Activated CD4-positive, alpha-beta T cell treated with anti-CD3 and anti-CD28 coated beads, Interleukin-2, amount 10 ng/mL, durations not matched to agents 7 days and 5 days (primary cell): Measurements from ENCODE around the gene FBXO11. TPM values are rescaled to one million over a fixed set of nuclear protein-coding genes. Genes with fewer than 3 reads are reported as not detected.

Experiments used
- CTCF ChIA-PET: fragments of 350-600 bp; sonication (Branson Sonifier 250); formaldehyde crosslinking; loops from one replicate; lab custom pipeline; 2021; ENCODE audit warnings: antibody characterized with exemption; lab: Charles Lee
- POLR2A ChIA-PET: fragments of 350-600 bp; sonication (Branson Sonifier 250); formaldehyde crosslinking; loops from one replicate; lab custom pipeline; 2021; ENCODE audit warnings: antibody characterized with exemption; lab: Charles Lee
- DNase-seq: peaks from one replicate; pipeline ENCODE4 v3.0.0-alpha.2; 2020
- H3K27ac Mint-ChIP-seq: one replicate; pipeline ENCODE4 v1.8.0; 2021; ENCODE audit warnings: mild to moderate bottlenecking, moderate library complexity, mixed read lengths
- H3K27me3 Mint-ChIP-seq: one replicate; pipeline ENCODE4 v1.8.0; 2021; ENCODE audit warnings: mixed read lengths
- H3K36me3 Mint-ChIP-seq: one replicate; pipeline ENCODE4 v1.8.0; 2021; ENCODE audit warnings: low read depth, mixed read lengths
- H3K4me1 Mint-ChIP-seq: one replicate; pipeline ENCODE4 v1.8.0; 2021; ENCODE audit warnings: mixed read lengths
- H3K4me3 Mint-ChIP-seq: one replicate; pipeline ENCODE4 v1.8.0; 2021; ENCODE audit warnings: mild to moderate bottlenecking, moderate library complexity, mixed read lengths
- H3K9me3 Mint-ChIP-seq: one replicate; pipeline ENCODE4 v1.8.0; 2021; ENCODE audit warnings: mixed read lengths
- total RNA-seq, 2 experiments: library from RNA; stranded (reverse); gene quantifications; one replicate each; pipeline ENCODE4 v1.2.3, GENCODE V29; 2021

The FBXO11 gene
- total RNA-seq, 2 experiments from 2014 or later, result 49.3 to 58.5 TPM

GRCh38 chr2:47893771-47894170, 12.5 kb downstream of the FBXO11 start:
- Mint-ChIP-seq H3K36me3 (peaks cover 27% of the 10 kb centered on the region), H3K4me3 (no peak overlapping the region), H3K27ac (no peak overlapping the region), H3K4me1 (peaks cover 57% of the 10 kb centered on the region), H3K27me3 (no peaks in the 10 kb centered on the region), H3K9me3 (no peaks in the 10 kb centered on the region)
- CTCF ChIA-PET, result no interaction called here
- no peak for DNase-seq
- POLR2A ChIA-PET, result no interaction called here

DNA sequence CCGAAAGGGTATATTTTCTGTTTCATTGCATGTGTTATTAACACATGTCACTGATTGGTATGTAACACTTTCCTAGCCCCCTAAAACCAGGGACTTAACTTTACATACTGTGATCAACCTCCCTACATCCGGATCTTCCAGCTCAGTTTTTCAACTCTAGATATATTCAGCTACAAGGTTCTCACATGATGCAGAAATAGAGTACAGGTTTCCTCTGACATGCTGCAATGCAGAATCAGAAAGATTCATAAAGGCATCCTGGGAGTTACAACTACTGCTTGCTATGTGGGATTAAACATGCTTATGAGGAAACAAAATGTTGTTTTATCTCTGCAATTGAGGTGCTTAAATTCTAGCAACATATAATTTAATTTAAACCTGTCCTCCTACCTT, 14.0 kb downstream of the FBXO11 start:
- Mint-ChIP-seq H3K4me3 (no peak overlapping the region), H3K27me3 (no peaks in the 10 kb centered on the region), H3K9me3 (no peaks in the 10 kb centered on the region), H3K27ac (no peak overlapping the region), H3K4me1 (peaks cover 54% of the 10 kb centered on the region), H3K36me3 (peaks cover 22% of the 10 kb centered on the region)
- ChIA-PET POLR2A (no interaction called here), CTCF (no interaction called here)
- no peak for DNase-seq

- ChIA-PET CTCF (interaction anchor here (0.7 kb wide), 1 partner anchor 54 kb away, joined by 4 read pairs; no protein-coding TSS in a partner anchor), POLR2A (no interaction called here)
- Mint-ChIP-seq H3K27me3 (no peaks in the 10 kb centered on the region), H3K4me3 (no peak overlapping the region), H3K36me3 (peaks cover 25% of the 10 kb centered on the region), H3K9me3 (no peaks in the 10 kb centered on the region), H3K27ac (no peak overlapping the region), H3K4me1 (peaks cover 48% of the 10 kb centered on the region)
- no peak for DNase-seq
Observed at GRCh38 chr2:47891369-47892337, 14.6 kb downstream of the FBXO11 start.

DNA sequence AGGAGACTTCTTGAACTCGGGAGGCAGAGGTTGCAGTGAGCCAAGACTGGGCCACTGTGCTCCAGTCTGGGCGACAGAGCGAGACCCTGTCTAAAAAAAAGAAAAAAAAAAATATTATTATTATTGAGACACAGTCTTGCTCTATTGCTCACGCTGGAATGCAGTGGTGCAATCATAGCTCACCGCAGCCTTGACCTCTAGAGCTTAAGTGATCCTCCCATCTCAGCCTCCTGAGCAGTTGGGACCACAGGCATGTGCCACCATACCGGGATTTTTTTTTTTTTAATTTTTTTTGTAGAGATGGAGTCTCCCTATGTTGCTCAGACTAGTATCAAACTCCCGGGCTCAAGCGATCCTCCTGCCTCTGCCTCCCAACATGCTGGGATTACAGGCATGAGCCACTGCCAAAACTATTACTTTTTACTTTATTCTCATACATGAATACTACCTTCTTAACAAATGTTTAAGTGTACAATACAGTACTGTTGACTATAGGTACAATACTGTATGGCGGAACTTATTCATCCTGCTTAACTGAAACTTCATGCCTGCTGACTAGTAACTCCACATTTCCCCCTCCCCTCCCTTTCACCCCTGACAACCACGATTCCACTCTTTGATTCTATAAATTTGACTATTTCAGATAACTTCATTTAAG, 15.5 kb downstream of the FBXO11 start:
- CTCF ChIA-PET, result interaction anchor here (0.7 kb wide), 1 partner anchor 53 kb away, joined by 4 read pairs; no protein-coding TSS in a partner anchor
- H3K27ac Mint-ChIP-seq, result no peak overlapping the region

DNA sequence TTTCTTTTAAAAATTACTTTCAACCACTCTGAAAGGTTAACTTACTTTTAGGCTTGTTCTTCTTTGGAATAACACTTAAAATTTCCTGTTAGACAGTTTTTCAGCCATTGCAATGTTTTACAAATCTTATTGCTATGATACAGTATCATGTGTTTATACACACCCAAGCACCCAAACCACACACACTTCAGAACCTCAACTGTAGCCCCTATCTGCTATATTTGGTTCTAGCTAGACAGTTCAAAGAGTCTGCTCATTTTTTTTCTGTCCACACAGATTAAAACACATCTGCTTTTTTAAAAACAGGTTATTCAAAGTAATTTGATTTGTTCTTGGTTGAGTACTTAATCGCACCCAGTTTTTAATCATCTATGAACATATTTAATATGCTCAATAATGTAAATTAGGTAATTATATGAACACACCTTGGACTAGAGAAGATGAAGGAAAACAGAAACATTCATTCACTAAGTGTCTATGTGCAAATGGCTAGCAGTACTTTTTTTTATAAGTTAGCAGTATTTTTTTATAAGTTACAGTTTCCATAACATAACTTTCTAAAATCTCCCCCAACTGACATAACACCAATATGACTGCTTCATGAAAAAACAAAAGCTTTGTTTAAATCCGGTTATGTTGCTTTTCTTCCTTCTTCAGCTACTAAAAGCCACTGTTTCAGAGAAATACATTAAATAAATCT, 17.6 kb downstream of the FBXO11 start:
- Mint-ChIP-seq H3K36me3 (peaks cover 30% of the 10 kb centered on the region), H3K9me3 (no peaks in the 10 kb centered on the region), H3K4me1 (peaks cover 38% of the 10 kb centered on the region), H3K4me3 (no peak overlapping the region), H3K27ac (peak overlapping the region; percentile 56), H3K27me3 (no peaks in the 10 kb centered on the region)
- CTCF ChIA-PET, result interaction anchor here (0.6 kb wide), 1 partner anchor 591 kb away, joined by 3 read pairs; no protein-coding TSS in a partner anchor
- POLR2A ChIA-PET, result no interaction called here
- DNase-seq, result peak; percentile 52

More for the DNA sequence above, 15.5 kb downstream of the FBXO11 start:
- no peak for DNase-seq
- POLR2A ChIA-PET, result no interaction called here
- Mint-ChIP-seq H3K4me3 (no peak overlapping the region), H3K27me3 (no peaks in the 10 kb centered on the region), H3K4me1 (peaks cover 40% of the 10 kb centered on the region), H3K36me3 (peaks cover 26% of the 10 kb centered on the region), H3K9me3 (no peaks in the 10 kb centered on the region)

- Mint-ChIP-seq H3K9me3 (peaks cover under 1% of the 10 kb centered on the region), H3K4me1 (peaks cover 15% of the 10 kb centered on the region), H3K27ac (no peak overlapping the region), H3K36me3 (peaks cover 16% of the 10 kb centered on the region), H3K4me3 (no peak overlapping the region), H3K27me3 (no peaks in the 10 kb centered on the region)
- no peak for DNase-seq
- ChIA-PET POLR2A (no interaction called here), CTCF (no interaction called here)
Observed at GRCh38 chr2:47876912-47877311, 29.4 kb downstream of the FBXO11 start.

GRCh38 chr2:47872941-47873340, 33.4 kb downstream of the FBXO11 start:
- POLR2A ChIA-PET, result interaction anchor here (0.7 kb wide), 1 partner anchor 13 kb away, joined by 3 read pairs; no protein-coding TSS in a partner anchor
- CTCF ChIA-PET, result no interaction called here
- H3K36me3 Mint-ChIP-seq, result peaks cover 35% of the 10 kb centered on the region
- no peaks in the 10 kb centered on the region for H3K27me3 Mint-ChIP-seq
- no peak for DNase-seq
- no peak overlapping the region for H3K27ac Mint-ChIP-seq
- H3K4me1 Mint-ChIP-seq, result peaks cover 38% of the 10 kb centered on the region
- no peak overlapping the region for H3K4me3 Mint-ChIP-seq
- H3K9me3 Mint-ChIP-seq, result no peaks in the 10 kb centered on the region

GRCh38 chr2:47870641-47871540, 35.4 kb downstream of the FBXO11 start:
- no peak for DNase-seq
- ChIA-PET POLR2A (interaction anchor here (0.8 kb wide), 1 partner anchor 588 kb away, joined by 3 read pairs; no protein-coding TSS in a partner anchor), CTCF (interaction anchor here (0.9 kb wide), 1 partner anchor 29 kb away, joined by 4 read pairs; no protein-coding TSS in a partner anchor)
- no peaks in the 10 kb centered on the region for H3K27me3 Mint-ChIP-seq
- peaks cover 42% of the 10 kb centered on the region for H3K4me1 Mint-ChIP-seq
- no peak overlapping the region for H3K4me3 Mint-ChIP-seq
- peaks cover 32% of the 10 kb centered on the region for H3K36me3 Mint-ChIP-seq
- H3K9me3 Mint-ChIP-seq, result no peaks in the 10 kb centered on the region
- no peak overlapping the region for H3K27ac Mint-ChIP-seq

- POLR2A ChIA-PET, result no interaction called here
- H3K4me1 Mint-ChIP-seq, result peaks cover 51% of the 10 kb centered on the region
Observed at GRCh38 chr2:47869859-47870595, 36.3 kb downstream of the FBXO11 start.

DNA sequence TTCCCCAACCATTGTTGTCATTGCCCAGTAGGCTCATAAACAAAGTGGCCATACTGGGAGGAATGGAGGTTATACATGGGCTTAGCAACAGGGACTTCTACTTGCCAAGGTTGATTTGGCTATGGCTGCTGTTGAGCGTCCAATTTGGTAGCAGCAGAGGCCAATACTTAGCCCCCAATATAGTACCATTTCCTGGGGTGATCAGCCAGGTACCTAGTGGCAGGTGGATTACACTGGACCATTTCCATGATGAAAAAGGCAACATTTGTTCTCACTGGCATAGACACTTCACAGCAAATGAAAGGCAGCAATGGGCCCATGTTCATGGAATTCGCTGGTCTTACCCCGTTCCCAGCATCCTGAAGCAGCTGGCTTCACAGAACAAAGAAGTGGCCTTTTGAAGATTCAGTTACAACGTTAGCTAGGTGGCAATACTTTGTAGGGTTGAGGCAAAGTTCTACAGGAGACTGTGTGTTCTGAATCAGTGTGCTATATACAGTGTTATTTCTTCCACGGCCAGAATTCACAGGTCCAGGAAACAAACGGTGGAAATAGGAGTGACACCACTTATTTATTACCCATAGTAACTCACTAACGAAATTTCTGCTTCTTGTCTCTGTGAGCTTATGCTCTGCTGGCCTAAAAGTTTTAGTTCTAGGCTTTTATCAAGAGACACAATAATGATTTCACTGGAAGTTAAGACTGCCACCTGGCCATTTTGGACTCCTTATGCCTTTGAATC, 37.5 kb downstream of the FBXO11 start:
- peaks cover 53% of the 10 kb centered on the region for H3K4me1 Mint-ChIP-seq
- H3K27ac Mint-ChIP-seq, result no peak overlapping the region
- no peaks in the 10 kb centered on the region for H3K27me3 Mint-ChIP-seq
- H3K4me3 Mint-ChIP-seq, result no peak overlapping the region
- POLR2A ChIA-PET, result no interaction called here
- CTCF ChIA-PET, result no interaction called here
- no peak for DNase-seq
- peaks cover 32% of the 10 kb centered on the region for H3K36me3 Mint-ChIP-seq
- H3K9me3 Mint-ChIP-seq, result no peaks in the 10 kb centered on the region

More at GRCh38 chr2:47869859-47870595, 36.3 kb downstream of the FBXO11 start:
- Mint-ChIP-seq H3K9me3 (no peaks in the 10 kb centered on the region), H3K27ac (no peak overlapping the region), H3K4me3 (no peak overlapping the region), H3K27me3 (no peaks in the 10 kb centered on the region), H3K36me3 (peaks cover 32% of the 10 kb centered on the region)
- CTCF ChIA-PET, result no interaction called here
- no peak for DNase-seq

- Mint-ChIP-seq H3K4me1 (peaks cover 51% of the 10 kb centered on the region), H3K27ac (no peak overlapping the region), H3K9me3 (no peaks in the 10 kb centered on the region), H3K4me3 (no peak overlapping the region), H3K27me3 (no peaks in the 10 kb centered on the region), H3K36me3 (peaks cover 31% of the 10 kb centered on the region)
- CTCF ChIA-PET, result interaction anchor here (0.5 kb wide), 1 partner anchor 627 kb away, joined by 3 read pairs; no protein-coding TSS in a partner anchor
- POLR2A ChIA-PET, result no interaction called here
- no peak for DNase-seq
Observed at GRCh38 chr2:47867205-47867604, 39.1 kb downstream of the FBXO11 start.
